Mesothelial cell of epicardium (in vitro differentiated cells): Measurements from ENCODE around the gene ADAMTS12. TPM values are rescaled to one million over a fixed set of nuclear protein-coding genes. Genes with fewer than 3 reads are reported as not detected.

Experiments
- DNase-seq, 2 experiments: peaks; one replicate each; pipeline ENCODE4 v3.0.0; 2021; ENCODE audit warnings: low spot score in 2 of 2; ENCODE audit not compliant: unreplicated experiment in 2 of 2
- H3K27ac Mint-ChIP-seq: 2 replicates; pipeline ENCODE4 v1.8.0; 2021; ENCODE audit warnings: mixed read lengths
- H3K27me3 Mint-ChIP-seq: 2 replicates; pipeline ENCODE4 v1.8.0; 2021; ENCODE audit warnings: low read depth, mixed read lengths
- H3K36me3 Mint-ChIP-seq: 2 replicates; pipeline ENCODE4 v1.8.0; 2021; ENCODE audit warnings: mixed read lengths
- H3K4me1 Mint-ChIP-seq: 2 replicates; pipeline ENCODE4 v1.8.0; 2021; ENCODE audit warnings: mixed read lengths
- H3K4me3 Mint-ChIP-seq: 2 replicates; pipeline ENCODE4 v1.8.0; 2021; ENCODE audit warnings: mild to moderate bottlenecking, moderate library complexity, mixed read lengths
- H3K9me3 Mint-ChIP-seq: 2 replicates; pipeline ENCODE4 v1.8.0; 2021; ENCODE audit warnings: mixed read lengths
- CTCF ChIP-seq: fragments of 200-600 bp; sonication (generic); IDR thresholded peaks from one replicate; pipeline ENCODE4 v1.5.0; 2021; ENCODE audit warnings: antibody characterized with exemption; ENCODE audit not compliant: unreplicated experiment
- total RNA-seq: library from RNA; stranded (reverse); gene quantifications from 3 replicates; pipeline ENCODE4 v1.2.1, GENCODE V29; 2021

The ADAMTS12 gene
- total RNA-seq, 1 donor from 2014 or later: 14.0 TPM

GRCh38 chr5:33764786-33765185 is 127.0 kb downstream of the ADAMTS12 start:
- Mint-ChIP-seq H3K9me3 (no peaks in the 10 kb centered on the region), H3K4me1 (peaks cover 3% of the 10 kb centered on the region), H3K36me3 (no peaks in the 10 kb centered on the region), H3K4me3 (no peak overlapping the region), H3K27me3 (peaks cover 3% of the 10 kb centered on the region), H3K27ac (no peak overlapping the region)
- DNase-seq: no peak
- no peak for TF ChIP-seq CTCF

- no peaks in the 10 kb centered on the region for H3K9me3 Mint-ChIP-seq
- no peak for DNase-seq
- no peak for TF ChIP-seq CTCF
- H3K27ac Mint-ChIP-seq: no peak overlapping the region
- H3K4me1 Mint-ChIP-seq: peaks cover 3% of the 10 kb centered on the region
- no peak overlapping the region for H3K4me3 Mint-ChIP-seq
- H3K36me3 Mint-ChIP-seq: no peaks in the 10 kb centered on the region
- H3K27me3 Mint-ChIP-seq: no peaks in the 10 kb centered on the region
Measured at GRCh38 chr5:33763435-33763834, 128.4 kb downstream of the ADAMTS12 start.

- Mint-ChIP-seq H3K36me3 (no peaks in the 10 kb centered on the region), H3K27me3 (no peaks in the 10 kb centered on the region), H3K4me3 (no peak overlapping the region), H3K4me1 (peaks cover 3% of the 10 kb centered on the region), H3K27ac (no peak overlapping the region), H3K9me3 (no peaks in the 10 kb centered on the region)
- TF ChIP-seq CTCF: no peak
- no peak for DNase-seq
Measured at GRCh38 chr5:33762859-33763258, 128.9 kb downstream of the ADAMTS12 start.

- no peak for TF ChIP-seq CTCF
- Mint-ChIP-seq H3K27me3 (no peaks in the 10 kb centered on the region), H3K4me1 (peaks cover 3% of the 10 kb centered on the region), H3K27ac (no peak overlapping the region), H3K9me3 (no peaks in the 10 kb centered on the region), H3K36me3 (no peaks in the 10 kb centered on the region), H3K4me3 (no peak overlapping the region)
- no peak for DNase-seq
Measured at GRCh38 chr5:33761139-33761538, 130.7 kb downstream of the ADAMTS12 start.

DNA sequence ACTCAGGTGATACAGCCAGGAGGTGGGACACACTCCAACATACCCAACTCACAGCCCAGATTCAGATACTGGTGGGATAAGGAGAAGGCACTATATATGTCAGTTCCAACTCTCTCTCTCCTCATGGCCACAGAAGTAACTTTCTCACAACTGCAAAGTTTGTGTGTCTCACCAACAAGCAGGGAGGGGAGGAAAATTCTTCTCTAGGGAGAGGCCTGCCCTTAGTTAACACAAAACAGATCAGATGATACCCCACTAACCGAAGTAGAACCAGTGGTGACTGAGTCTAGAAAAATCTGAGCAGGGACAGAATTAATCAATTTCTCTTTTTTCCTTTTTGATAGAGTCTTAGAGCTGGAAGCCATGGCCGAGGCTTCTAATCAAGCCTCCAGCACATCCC is 133.1 kb downstream of the ADAMTS12 start:
- Mint-ChIP-seq H3K4me1 (peaks cover 3% of the 10 kb centered on the region), H3K36me3 (no peaks in the 10 kb centered on the region), H3K27ac (no peak overlapping the region), H3K9me3 (no peaks in the 10 kb centered on the region), H3K27me3 (no peaks in the 10 kb centered on the region), H3K4me3 (no peak overlapping the region)
- DNase-seq: no peak
- no peak for TF ChIP-seq CTCF

GRCh38 chr5:33756491-33756890 is 135.3 kb downstream of the ADAMTS12 start:
- H3K27me3 Mint-ChIP-seq: no peaks in the 10 kb centered on the region
- no peaks in the 10 kb centered on the region for H3K36me3 Mint-ChIP-seq
- no peaks in the 10 kb centered on the region for H3K9me3 Mint-ChIP-seq
- peaks cover 3% of the 10 kb centered on the region for H3K4me1 Mint-ChIP-seq
- no peak for DNase-seq
- no peak for TF ChIP-seq CTCF
- no peak overlapping the region for H3K27ac Mint-ChIP-seq
- H3K4me3 Mint-ChIP-seq: no peak overlapping the region
